BLaER1 treated with 17β-estradiol and CSF1 and Interleukin-3, amounts not matched to agents 10 nM and 100 nM (cell line): ENCODE measurements around the gene MVK.

Source experiments
- H3K27ac ChIP-seq, 11 experiments: shearing (Covaris generic); formaldehyde crosslinking; 2 replicates each; pipeline ENCODE4 v1.8.1; 2022
- H3K27me3 ChIP-seq, 11 experiments: shearing (Covaris generic); formaldehyde crosslinking; 2 replicates each; pipeline ENCODE4 v1.8.1; 2022
- H3K36me3 ChIP-seq, 11 experiments: shearing (Covaris generic); formaldehyde crosslinking; 2 replicates each; pipeline ENCODE4 v1.8.1; 2022
- H3K4me1 ChIP-seq, 10 experiments: shearing (Covaris generic); formaldehyde crosslinking; 2 replicates each; pipeline ENCODE4 v1.8.1; 2022
- H3K4me2 ChIP-seq, 11 experiments: shearing (Covaris generic); formaldehyde crosslinking; 2 replicates each; pipeline ENCODE4 v1.8.1; 2022
- H3K4me3 ChIP-seq, 10 experiments: shearing (Covaris generic); formaldehyde crosslinking; 2 replicates each; pipeline ENCODE4 v1.8.1; 2022
- H3K9ac ChIP-seq, 11 experiments: shearing (Covaris generic); formaldehyde crosslinking; 2 replicates each; pipeline ENCODE4 v1.8.1; 2022
- H3K9me3 ChIP-seq, 11 experiments: shearing (Covaris generic); formaldehyde crosslinking; replicated peaks in 1 of 11; 2 replicates each; pipeline ENCODE4 v1.8.1; 2022
- H4K20me1 ChIP-seq, 11 experiments: shearing (Covaris generic); formaldehyde crosslinking; 2 replicates each; pipeline ENCODE4 v1.8.1; 2022
- Cebpa-rat ChIP-seq, 11 experiments: shearing (Covaris generic); IDR thresholded peaks; 2 replicates each; pipeline ENCODE4 v1.8.1; 2022

MVK gene

GRCh38 chr12:109533487-109533740 lies 40.2 kb upstream of the MVK start:
- Histone ChIP-seq H3K27me3 (no peaks in the 10 kb centered on the region), H3K36me3 (peaks cover 26 to 83% (median 52%) of the 10 kb centered on the region in 11 experiments), H3K4me1 (no peaks in the 10 kb centered on the region)

GRCh38 chr12:109534456-109534855 lies 39.1 kb upstream of the MVK start:
- Histone ChIP-seq H3K27ac (no peak overlapping the region), H3K9me3 (no peaks in the 10 kb centered on the region), H3K4me3 (no peak overlapping the region), H3K9ac (no peak overlapping the region), H3K36me3 (peaks cover 21 to 73% (median 44%) of the 10 kb centered on the region in 11 experiments; a peak in 21 of 22 replicates), H3K4me1 (no peaks in the 10 kb centered on the region), H3K4me2 (no peak overlapping the region), H3K27me3 (no peaks in the 10 kb centered on the region), H4K20me1 (peaks cover 0 to 28% (median 0%) of the 10 kb centered on the region in 11 experiments; a peak in 5 of 22 replicates)
- TF ChIP-seq Cebpa-rat (IDR thresholded peaks at IDR 0.05), result no peak

More at GRCh38 chr12:109533487-109533740, 40.2 kb upstream of the MVK start:
- no peak overlapping the region for H3K4me3 ChIP-seq
- no peaks in the 10 kb centered on the region for H3K9me3 ChIP-seq
- H3K27ac ChIP-seq, result no peak overlapping the region
- H4K20me1 ChIP-seq, result peaks cover 0 to 33% (median 0%) of the 10 kb centered on the region in 11 experiments; a peak in 5 of 22 replicates
- H3K4me2 ChIP-seq, result no peak overlapping the region
- no peak overlapping the region for H3K9ac ChIP-seq
- TF ChIP-seq Cebpa-rat (IDR thresholded peaks at IDR 0.05), result no peak

GRCh38 chr12:109535231-109535862 lies 38.2 kb upstream of the MVK start:
- H3K4me2 ChIP-seq, result no peak overlapping the region
- no peaks in the 10 kb centered on the region for H3K9me3 ChIP-seq
- H3K27me3 ChIP-seq, result no peaks in the 10 kb centered on the region
- peaks cover 15 to 64% (median 36%) of the 10 kb centered on the region in 11 experiments; a peak in 21 of 22 replicates for H3K36me3 ChIP-seq
- TF ChIP-seq Cebpa-rat (IDR thresholded peaks at IDR 0.05), result no peak
- H3K27ac ChIP-seq, result no peak overlapping the region
- H3K4me3 ChIP-seq, result no peak overlapping the region
- peaks cover 0 to 28% (median 0%) of the 10 kb centered on the region in 11 experiments; a peak in 5 of 22 replicates for H4K20me1 ChIP-seq
- H3K9ac ChIP-seq, result no peak overlapping the region
- no peaks in the 10 kb centered on the region for H3K4me1 ChIP-seq

- no peak overlapping the region for H3K9ac ChIP-seq
- no peak for TF ChIP-seq Cebpa-rat (IDR thresholded peaks at IDR 0.05)
- no peak overlapping the region for H3K27ac ChIP-seq
- H3K4me1 ChIP-seq, result no peaks in the 10 kb centered on the region
- no peak overlapping the region for H3K4me2 ChIP-seq
- H4K20me1 ChIP-seq, result peaks cover 0 to 28% (median 0%) of the 10 kb centered on the region in 11 experiments; a peak in 4 of 22 replicates
- H3K9me3 ChIP-seq, result no peaks in the 10 kb centered on the region
- peaks cover 10 to 59% (median 31%) of the 10 kb centered on the region in 11 experiments; a peak in 18 of 22 replicates for H3K36me3 ChIP-seq
- no peaks in the 10 kb centered on the region for H3K27me3 ChIP-seq
- H3K4me3 ChIP-seq, result no peak overlapping the region
These were observed 37.7 kb upstream of the MVK start for GRCh38 chr12:109535863-109536250.

GRCh38 chr12:109537136-109537535 lies 36.5 kb upstream of the MVK start:
- H3K27ac ChIP-seq, result no peak overlapping the region
- H3K4me3 ChIP-seq, result no peak overlapping the region
- TF ChIP-seq Cebpa-rat (IDR thresholded peaks at IDR 0.05), result no peak
- peaks cover 0 to 22% (median 0%) of the 10 kb centered on the region in 11 experiments; a peak in 4 of 22 replicates for H4K20me1 ChIP-seq
- H3K4me1 ChIP-seq, result no peaks in the 10 kb centered on the region
- H3K9me3 ChIP-seq, result no peaks in the 10 kb centered on the region
- H3K36me3 ChIP-seq, result peaks cover 0 to 46% (median 20%) of the 10 kb centered on the region in 11 experiments; a peak in 16 of 22 replicates
- H3K9ac ChIP-seq, result no peak overlapping the region
- no peaks in the 10 kb centered on the region for H3K27me3 ChIP-seq
- no peak overlapping the region for H3K4me2 ChIP-seq

- TF ChIP-seq Cebpa-rat (IDR thresholded peaks at IDR 0.05), result no peak
- Histone ChIP-seq H3K9ac (no peak overlapping the region), H4K20me1 (peaks cover 0 to 12% (median 0%) of the 10 kb centered on the region in 11 experiments; a peak in 4 of 22 replicates), H3K27ac (no peak overlapping the region), H3K36me3 (peaks cover 0 to 34% (median 14%) of the 10 kb centered on the region in 11 experiments; a peak in 16 of 22 replicates), H3K4me1 (no peaks in the 10 kb centered on the region), H3K27me3 (no peaks in the 10 kb centered on the region), H3K9me3 (no peaks in the 10 kb centered on the region), H3K4me2 (no peak overlapping the region), H3K4me3 (no peak overlapping the region)
These were observed 35.3 kb upstream of the MVK start for GRCh38 chr12:109538191-109538863.

- no peak overlapping the region for H3K27ac ChIP-seq
- peaks cover 0 to 22% (median 6%) of the 10 kb centered on the region in 11 experiments; a peak in 14 of 22 replicates for H3K36me3 ChIP-seq
- peaks cover 0 to 2% (median 1%) of the 10 kb centered on the region in 10 experiments; a peak in 13 of 20 replicates for H3K4me1 ChIP-seq
- H3K4me3 ChIP-seq, result no peak overlapping the region
- no peak overlapping the region for H3K4me2 ChIP-seq
- TF ChIP-seq Cebpa-rat (IDR thresholded peaks at IDR 0.05), result no peak
- no peak overlapping the region for H3K9ac ChIP-seq
- H4K20me1 ChIP-seq, result peaks cover 0 to 7% (median 0%) of the 10 kb centered on the region in 11 experiments; a peak in 3 of 22 replicates
- no peaks in the 10 kb centered on the region for H3K27me3 ChIP-seq
- H3K9me3 ChIP-seq, result no peaks in the 10 kb centered on the region
These were observed 34.1 kb upstream of the MVK start for GRCh38 chr12:109539508-109539907.

GRCh38 chr12:109540526-109541412 lies 32.8 kb upstream of the MVK start:
- no peak overlapping the region for H3K27ac ChIP-seq
- peaks cover 10 to 15% (median 12%) of the 10 kb centered on the region in 10 experiments for H3K4me1 ChIP-seq
- H4K20me1 ChIP-seq, result peaks cover 0 to 5% (median 0%) of the 10 kb centered on the region in 11 experiments; a peak in 2 of 22 replicates
- no peaks in the 10 kb centered on the region for H3K9me3 ChIP-seq
- H3K27me3 ChIP-seq, result no peaks in the 10 kb centered on the region
- H3K4me2 ChIP-seq, result no peak overlapping the region
- H3K9ac ChIP-seq, result no peak overlapping the region
- peaks cover 0 to 10% (median 0%) of the 10 kb centered on the region in 11 experiments; a peak in 4 of 22 replicates for H3K36me3 ChIP-seq
- no peak for TF ChIP-seq Cebpa-rat (IDR thresholded peaks at IDR 0.05)
- H3K4me3 ChIP-seq, result no peak overlapping the region

GRCh38 chr12:109541413-109541726 lies 32.2 kb upstream of the MVK start:
- no peaks in the 10 kb centered on the region for H3K27me3 ChIP-seq
- H3K4me3 ChIP-seq, result no peak overlapping the region
- TF ChIP-seq Cebpa-rat (IDR thresholded peaks at IDR 0.05), result no peak
- no peak overlapping the region for H3K9ac ChIP-seq
- no peak overlapping the region for H3K27ac ChIP-seq
- H4K20me1 ChIP-seq, result peaks cover 0 to 5% (median 0%) of the 10 kb centered on the region in 11 experiments; a peak in 2 of 22 replicates
- peaks cover 11 to 15% (median 12%) of the 10 kb centered on the region in 10 experiments for H3K4me1 ChIP-seq
- H3K36me3 ChIP-seq, result peaks cover 0 to 4% (median 0%) of the 10 kb centered on the region in 11 experiments; a peak in 1 of 22 replicates
- H3K9me3 ChIP-seq, result no peaks in the 10 kb centered on the region
- no peak overlapping the region for H3K4me2 ChIP-seq
